Cardiac septum (tissue), 1 donor: ENCODE measurements around the gene NCF4. TPM values are rescaled to one million over a fixed set of nuclear protein-coding genes. Genes with fewer than 3 reads are reported as not detected.

Experiments used
- DNase-seq: peaks from one replicate; pipeline ENCODE4 v3.0.0-alpha.2; 2020; ENCODE audit warnings: low spot score
- intact Hi-C: fragments of 100-400 bp; cut with DNase I; formaldehyde crosslinking; loops from one replicate; pipeline ENCODE4 v1.14.0; 2022
- total RNA-seq: library from RNA; stranded (reverse); fragmentation: NEBNext Ultra II Directional; extraction: Animal tissue kit (Norgen Biotek cat#: 25700); gene quantifications from one replicate; pipeline ENCODE4 v1.2.1, GENCODE V29; 2021
- donor health status: DM: no; HTN: no; CAD: no.

Gene NCF4
- total RNA-seq, 1 donor from 2014 or later: 6.1 TPM

- DNase-seq: peak; percentile 87
- intact Hi-C loops: no loop called here
Observed at GRCh38 chr22:36862251-36863242, 1.7 kb downstream of the NCF4 start.

GRCh38 chr22:36863281-36863680 is 2.5 kb downstream of the NCF4 start:
- no peak for DNase-seq
- intact Hi-C loops: no loop called here

GRCh38 chr22:36863979-36864378 is 3.2 kb downstream of the NCF4 start:
- intact Hi-C loops: no loop called here
- no peak for DNase-seq

- intact Hi-C loops: no loop called here
Observed at GRCh38 chr22:36864454-36865215, 3.8 kb downstream of the NCF4 start.

GRCh38 chr22:36865346-36865745 is 4.5 kb downstream of the NCF4 start:
- intact Hi-C loops: no loop called here
- no peak for DNase-seq

More at GRCh38 chr22:36864454-36865215, 3.8 kb downstream of the NCF4 start:
- DNase-seq: no peak

GRCh38 chr22:36867695-36868094 is 6.9 kb downstream of the NCF4 start:
- intact Hi-C loops: no loop called here
- no peak for DNase-seq

- intact Hi-C loops: no loop called here
- no peak for DNase-seq
Observed at GRCh38 chr22:36868546-36869181, 7.9 kb downstream of the NCF4 start.

GRCh38 chr22:36870250-36870649 is 9.4 kb downstream of the NCF4 start:
- no peak for DNase-seq
- intact Hi-C loops: loop anchor here (5.0 kb wide), 2 partner anchors 112 to 172 kb away; no protein-coding TSS in a partner anchor

GRCh38 chr22:36871669-36872081 is 10.9 kb downstream of the NCF4 start:
- DNase-seq: no peak
- intact Hi-C loops: loop anchor here (5.0 kb wide), 2 partner anchors 111 to 171 kb away; no protein-coding TSS in a partner anchor

GRCh38 chr22:36872084-36872483 is 11.3 kb downstream of the NCF4 start:
- intact Hi-C loops: loop anchor here (5.0 kb wide), 2 partner anchors 110 to 170 kb away; no protein-coding TSS in a partner anchor
- DNase-seq: no peak

- DNase-seq: no peak
- intact Hi-C loops: loop anchor here (5.0 kb wide), 2 partner anchors 109 to 169 kb away; no protein-coding TSS in a partner anchor
Observed at GRCh38 chr22:36872866-36873498, 12.2 kb downstream of the NCF4 start.

- intact Hi-C loops: loop anchor here (5.0 kb wide), 2 partner anchors 109 to 169 kb away; no protein-coding TSS in a partner anchor
- DNase-seq: peak; percentile 91
Observed at GRCh38 chr22:36873614-36874308, 13.0 kb downstream of the NCF4 start.

GRCh38 chr22:36874309-36874696 is 13.5 kb downstream of the NCF4 start:
- DNase-seq: no peak
- intact Hi-C loops: loop anchor here (5.0 kb wide), 2 partner anchors 108 to 168 kb away; no protein-coding TSS in a partner anchor

- no peak for DNase-seq
- intact Hi-C loops: loop anchor here (5.0 kb wide), 2 partner anchors 108 to 168 kb away; no protein-coding TSS in a partner anchor
Observed at GRCh38 chr22:36874736-36875135, 13.9 kb downstream of the NCF4 start.

- no peak for DNase-seq
- intact Hi-C loops: no loop called here
Observed at GRCh38 chr22:36875741-36876140, 14.9 kb downstream of the NCF4 start.

- no peak for DNase-seq
- intact Hi-C loops: no loop called here
Observed at GRCh38 chr22:36879775-36880174, 19.0 kb downstream of the NCF4 start.

GRCh38 chr22:36881504-36882245 is 20.9 kb downstream of the NCF4 start:
- intact Hi-C loops: no loop called here

More at GRCh38 chr22:36881504-36882245, 20.9 kb downstream of the NCF4 start:
- DNase-seq: no peak
